GM18907 (cell line): Measurements from ENCODE around the gene GNPDA1.

Source experiments
- ATAC-seq: cut with Tn5 transposase; IDR thresholded peaks from one replicate; pipeline ENCODE4 v1.9.1; 2021; ENCODE audit warnings: mild to moderate bottlenecking, moderate library complexity; ENCODE audit not compliant: unreplicated experiment

GNPDA1 gene

DNA sequence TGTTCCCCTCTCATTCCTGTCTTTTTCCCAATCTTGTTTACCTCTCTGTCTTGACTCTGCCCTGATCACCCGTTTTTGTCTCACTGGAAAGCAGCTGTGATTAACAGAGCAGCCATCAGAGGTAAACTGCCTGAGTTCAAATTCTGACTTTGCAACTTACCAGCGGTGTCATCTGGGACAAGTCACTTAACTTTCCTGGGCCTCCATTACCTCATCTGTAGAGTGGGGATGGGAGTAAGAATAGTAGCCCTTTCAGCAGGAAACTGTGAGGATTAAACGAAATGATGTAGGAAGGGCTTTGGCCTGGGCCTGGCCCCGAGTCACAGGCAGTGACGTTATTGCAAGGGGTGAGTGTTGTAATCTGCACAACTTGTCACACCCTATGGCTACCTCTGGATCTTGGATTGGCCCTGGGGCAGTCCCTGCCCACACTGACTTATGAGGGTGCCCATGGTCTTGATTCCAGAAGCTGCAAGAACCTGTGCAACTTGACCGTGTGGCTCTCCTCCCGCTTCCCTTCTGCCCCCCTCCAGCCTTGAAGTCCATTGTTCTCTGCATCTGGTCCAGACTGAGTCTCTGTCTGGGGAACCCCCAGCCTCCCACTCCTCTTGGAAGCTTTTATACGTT lies 54.2 kb downstream of the GNPDA1 start:
- no peak for ATAC-seq

DNA sequence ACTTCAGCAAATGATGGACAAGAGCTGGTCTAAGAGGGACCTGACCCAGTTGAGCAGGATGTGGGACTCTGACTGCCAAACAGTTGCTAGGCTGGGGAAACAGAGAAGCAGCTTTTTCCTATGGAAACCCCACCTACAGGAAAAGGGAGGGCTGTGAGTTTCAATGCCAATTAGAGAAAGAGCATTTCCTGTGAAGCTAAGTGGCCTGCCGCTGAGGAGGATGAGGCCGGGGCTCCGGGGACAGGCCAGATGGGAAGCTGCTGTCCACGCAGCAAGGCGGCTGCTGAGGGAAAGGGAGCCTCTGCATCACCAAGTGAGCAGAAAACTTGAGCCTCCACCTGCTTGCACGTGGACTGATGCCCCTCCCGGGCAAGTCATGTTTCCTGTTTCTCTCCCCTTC lies 54.7 kb downstream of the GNPDA1 start, which contains the start of gene PCDH12:
Gene PCDH12, minus strand, starts transcription at position 90 of the 400 bp plus-strand sequence. CDS start 351 bp downstream, outside the sequence.
- ATAC-seq: no peak

DNA sequence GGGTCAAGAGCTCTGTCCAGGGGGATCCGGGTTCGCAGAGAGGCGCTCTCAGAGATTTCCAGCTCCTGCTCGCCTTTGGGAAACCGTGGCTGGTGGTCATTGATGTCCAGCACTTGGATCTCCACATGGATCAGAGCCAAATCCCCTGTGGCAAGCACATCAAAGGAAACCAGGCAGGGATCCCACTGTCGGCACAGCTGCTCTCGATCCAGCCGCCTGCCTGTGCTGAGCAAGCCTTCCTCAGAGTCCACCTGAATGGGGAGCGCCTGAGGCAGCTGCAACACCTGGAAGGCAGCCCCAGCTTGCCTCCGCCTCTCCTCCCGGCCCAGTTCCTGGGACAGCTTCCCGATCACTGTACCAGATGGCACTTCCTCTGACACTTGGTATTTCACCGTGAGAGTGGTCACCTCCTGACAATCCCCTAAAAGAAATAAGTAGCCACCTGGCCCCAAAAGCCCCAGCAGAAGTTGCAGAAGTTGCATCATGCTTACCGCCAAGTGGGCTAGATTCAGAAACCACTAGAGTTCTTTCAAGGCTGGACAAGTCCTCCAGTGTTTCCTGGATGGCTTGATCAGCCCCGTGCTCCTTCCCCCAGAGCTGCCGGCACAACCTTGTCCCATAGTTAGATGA lies 55.3 kb downstream of the GNPDA1 start:
- no peak for ATAC-seq

GRCh38 chr5:141954194-141954593 lies 58.6 kb downstream of the GNPDA1 start:
- no peak for ATAC-seq

GRCh38 chr5:141952020-141952419 lies 60.8 kb downstream of the GNPDA1 start:
- ATAC-seq: no peak

DNA sequence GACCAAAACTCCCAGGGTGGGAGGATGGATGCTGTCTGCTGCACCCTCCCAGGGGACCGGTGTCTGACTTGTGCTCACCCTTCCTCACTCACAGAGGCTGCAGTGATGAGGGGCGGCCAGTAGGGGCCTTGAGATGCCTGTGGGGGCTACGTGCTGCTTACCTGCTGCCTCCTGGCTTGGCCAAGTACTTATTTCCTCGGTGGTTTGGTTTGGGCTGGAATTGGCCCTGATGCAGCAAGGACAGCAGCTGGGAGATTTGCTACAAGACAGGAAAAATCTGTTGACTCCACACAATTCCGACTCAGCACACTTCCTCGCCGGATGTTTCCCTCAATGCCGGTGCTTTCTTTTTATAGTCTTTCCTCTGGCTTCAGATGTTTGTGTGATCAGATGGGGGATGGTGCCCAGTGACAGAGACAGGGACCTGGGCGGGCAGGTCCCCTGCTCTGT lies 61.5 kb downstream of the GNPDA1 start:
- ATAC-seq: peak; percentile 83
